T47D (cell line): ENCODE measurements around the gene NR2F6.

Experiments used
- DNase-seq, 2 experiments: peaks; one replicate each; pipeline versions ENCODE4 v3.0.0 to v3.0.0-alpha.2; 2011 to 2012; ENCODE audit warnings: low read depth in 1 of 2, low spot score in 1 of 2
- JUND ChIP-seq: IDR thresholded peaks from 2 replicates; pipeline ENCODE4 v1.6.1; 2012; ENCODE audit warnings: low read depth
- in situ Hi-C: cut with HindIII; loops from 2 replicates; pipeline ENCODE4 v1.10.0; 2016; ENCODE audit warnings: low sequenced_read_pairs, low pct_unique_long_range_greater_than_20kb

The NR2F6 gene

GRCh38 chr19:17256130-17256529 lies 10.4 kb upstream of the NR2F6 start:
- in situ Hi-C loops, result no loop called here
- no peak for TF ChIP-seq JUND
- DNase-seq, result no peak

DNA sequence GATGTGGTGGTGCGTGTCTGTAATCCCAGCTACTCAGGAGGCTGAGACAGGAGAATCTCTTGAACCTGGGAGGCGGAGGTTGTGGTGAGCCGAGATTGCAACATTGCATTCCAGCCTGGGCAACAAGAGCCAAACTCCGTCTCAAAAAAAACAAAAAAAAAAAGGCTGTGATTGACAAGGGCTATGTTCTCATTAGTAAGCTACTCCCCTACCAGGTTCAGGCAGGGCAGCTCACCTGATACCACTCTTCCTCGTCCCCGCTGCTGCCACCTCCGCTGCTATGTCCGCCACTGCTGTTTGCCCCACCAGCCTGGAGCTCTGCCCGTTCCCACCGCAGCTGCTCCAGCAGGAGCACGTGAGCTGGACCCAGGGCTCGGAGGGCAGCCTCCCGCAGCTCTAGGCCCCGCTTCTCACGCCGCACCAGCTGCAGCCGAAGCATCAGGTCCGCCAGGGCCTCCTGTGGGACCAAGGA lies 9.5 kb upstream of the NR2F6 start:
- TF ChIP-seq JUND, result no peak
- in situ Hi-C loops, result no loop called here
- no peak for DNase-seq

DNA sequence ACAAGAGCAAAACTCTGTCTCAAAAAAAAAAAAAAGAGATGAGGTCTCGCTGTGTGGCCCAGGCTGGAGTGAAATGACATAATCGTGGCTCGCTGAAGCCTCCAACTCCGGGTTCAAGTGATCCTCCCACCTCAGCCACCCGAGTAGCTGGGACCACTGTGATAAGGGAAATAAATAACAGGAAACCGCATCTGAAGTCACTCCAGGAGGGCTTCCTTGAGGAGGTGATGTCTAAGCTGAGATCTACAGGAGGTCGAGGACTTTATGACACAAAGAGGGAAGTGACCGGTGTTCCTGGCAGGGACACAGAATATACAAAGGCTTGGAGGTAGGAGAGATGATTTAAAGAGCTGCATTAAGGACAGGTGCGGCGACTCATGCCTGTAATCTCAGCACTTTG lies 8.9 kb upstream of the NR2F6 start:
- in situ Hi-C loops, result no loop called here
- no peak for DNase-seq
- TF ChIP-seq JUND, result no peak

- in situ Hi-C loops, result no loop called here
- DNase-seq, result no peak
- no peak for TF ChIP-seq JUND
Observed at GRCh38 chr19:17249887-17250548, 4.3 kb upstream of the NR2F6 start.

DNA sequence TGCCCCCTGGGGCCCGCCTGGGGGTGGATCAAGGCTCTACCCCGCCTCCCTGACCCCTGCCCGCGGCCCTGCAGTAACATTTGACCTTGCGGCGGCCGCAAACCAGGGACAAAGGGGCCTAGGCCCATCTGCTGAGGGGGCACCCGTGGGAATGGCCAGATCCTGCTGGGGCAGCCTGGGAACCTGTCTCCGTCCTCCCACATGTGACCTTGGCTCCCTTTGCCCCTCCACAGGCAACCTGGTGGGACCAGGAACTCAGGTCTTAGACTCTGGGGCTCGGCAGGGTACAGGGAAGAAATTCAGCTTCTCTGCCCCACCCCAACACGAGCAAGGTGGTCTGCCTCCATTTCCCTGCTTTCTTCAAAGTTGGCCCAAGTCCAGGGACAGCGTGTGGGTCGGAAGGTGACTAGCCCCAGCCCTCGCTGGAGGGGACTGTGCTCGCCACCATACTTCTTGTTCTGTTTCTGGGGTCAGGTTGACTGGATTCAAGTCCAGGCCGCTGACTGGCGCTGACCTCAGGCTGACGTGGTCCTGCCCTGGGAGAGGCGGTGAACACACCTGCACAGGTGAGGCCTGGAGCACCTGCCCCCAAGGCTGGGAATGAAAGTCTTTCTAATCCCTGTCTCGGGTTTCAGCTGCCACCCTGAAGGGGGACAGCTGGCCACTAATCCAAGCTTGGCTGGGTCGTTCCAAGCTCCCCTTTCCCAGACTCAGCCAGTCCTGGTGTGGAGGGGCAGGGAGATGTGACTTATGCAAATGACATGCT lies 2.5 kb upstream of the NR2F6 start:
- in situ Hi-C loops, result no loop called here
- TF ChIP-seq JUND, result no peak

GRCh38 chr19:17246681-17247425 lies 1.1 kb upstream of the NR2F6 start:
- in situ Hi-C loops, result no loop called here
- DNase-seq, result peak in 1 of 2 experiments; percentile 79
- TF ChIP-seq JUND, result no peak

More for the DNA sequence above, 2.5 kb upstream of the NR2F6 start:
- DNase-seq, result peak in 1 of 2 experiments; percentile 87

DNA sequence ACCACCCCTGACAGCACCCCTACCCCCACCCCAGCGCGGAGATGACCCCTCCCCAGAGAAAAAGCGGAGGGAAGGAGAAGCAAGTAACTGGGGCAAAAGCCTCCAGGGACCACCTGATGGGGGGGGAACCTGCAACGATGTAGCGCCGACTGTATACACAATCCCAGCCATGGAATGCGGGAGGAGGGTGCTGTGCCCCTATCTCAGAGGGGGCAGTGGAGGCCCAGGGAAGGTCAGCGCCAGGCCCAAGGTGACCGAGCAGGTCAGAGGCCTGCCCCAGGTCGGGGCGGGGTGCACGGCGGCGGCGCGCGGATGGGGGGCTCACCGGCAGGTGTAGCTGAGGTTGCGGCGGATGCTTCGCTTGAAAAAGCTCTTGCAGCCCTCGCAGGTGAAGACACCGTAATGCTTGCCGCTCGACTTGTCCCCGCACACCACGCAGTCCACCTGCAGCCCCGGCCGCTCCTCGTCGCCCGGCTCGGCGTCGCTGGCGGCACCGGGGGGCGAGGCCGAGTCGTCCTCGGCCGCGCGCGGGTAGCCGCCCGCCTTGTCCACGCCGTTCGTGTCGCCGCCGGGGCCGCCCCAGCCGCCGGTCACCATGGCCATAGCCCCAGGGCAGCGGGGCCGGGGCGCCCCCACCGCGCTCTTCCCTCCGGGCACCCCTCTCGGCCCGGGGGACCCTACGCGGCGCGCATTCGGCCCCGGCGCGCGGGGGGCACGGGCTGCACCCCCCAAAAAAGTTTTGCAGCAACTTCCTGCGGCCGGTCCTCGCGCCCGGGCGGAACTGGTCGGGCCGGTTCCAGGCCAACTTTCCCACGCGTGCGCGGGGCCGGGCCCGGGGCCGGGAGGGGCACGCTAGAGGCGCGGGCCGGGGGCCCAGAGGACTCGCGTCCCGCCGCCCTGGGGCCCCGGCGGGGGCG lies 843 bp downstream of the NR2F6 start:
- no peak for TF ChIP-seq JUND
- DNase-seq, result peak; percentile 56 to 71
- in situ Hi-C loops, result no loop called here

DNA sequence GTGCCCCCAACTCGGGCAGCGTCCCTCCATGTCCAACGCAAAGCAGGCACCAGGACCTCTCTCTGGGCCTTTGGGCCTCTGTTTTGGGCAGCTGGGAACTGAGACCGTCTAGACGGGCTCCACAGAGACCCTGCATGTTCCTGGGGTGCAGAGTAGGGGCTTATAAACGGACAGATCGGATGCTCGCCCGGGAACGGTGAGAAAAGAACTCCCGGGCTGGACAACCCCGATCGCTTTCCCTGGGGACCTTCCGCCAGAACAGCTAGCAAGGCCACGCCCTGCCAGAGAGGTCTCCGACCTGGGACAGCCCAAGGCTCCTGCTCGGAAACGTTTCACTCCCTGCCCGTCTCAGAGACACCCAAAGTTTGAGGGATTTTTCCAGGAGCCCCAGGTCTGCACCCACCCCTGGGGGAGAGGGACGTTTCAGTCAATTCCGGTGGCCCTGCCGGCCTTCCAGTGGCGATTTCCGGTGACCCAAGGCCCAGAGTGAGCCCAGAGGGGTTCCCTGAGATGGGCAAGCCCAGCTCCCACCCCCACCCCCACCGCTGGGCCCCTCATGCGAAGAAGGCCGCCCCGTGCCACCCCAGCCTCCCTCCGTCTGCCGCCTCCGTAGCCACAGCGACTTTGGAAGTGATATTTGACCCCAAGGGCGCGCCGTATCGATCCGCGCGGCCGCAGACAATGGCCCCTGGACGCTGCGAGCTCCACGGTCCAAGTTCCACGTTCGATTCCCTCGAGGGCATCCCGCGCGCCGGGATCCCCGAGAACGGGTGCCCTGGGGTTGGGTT lies 1.7 kb downstream of the NR2F6 start:
- no peak for DNase-seq
- in situ Hi-C loops, result no loop called here
- no peak for TF ChIP-seq JUND

DNA sequence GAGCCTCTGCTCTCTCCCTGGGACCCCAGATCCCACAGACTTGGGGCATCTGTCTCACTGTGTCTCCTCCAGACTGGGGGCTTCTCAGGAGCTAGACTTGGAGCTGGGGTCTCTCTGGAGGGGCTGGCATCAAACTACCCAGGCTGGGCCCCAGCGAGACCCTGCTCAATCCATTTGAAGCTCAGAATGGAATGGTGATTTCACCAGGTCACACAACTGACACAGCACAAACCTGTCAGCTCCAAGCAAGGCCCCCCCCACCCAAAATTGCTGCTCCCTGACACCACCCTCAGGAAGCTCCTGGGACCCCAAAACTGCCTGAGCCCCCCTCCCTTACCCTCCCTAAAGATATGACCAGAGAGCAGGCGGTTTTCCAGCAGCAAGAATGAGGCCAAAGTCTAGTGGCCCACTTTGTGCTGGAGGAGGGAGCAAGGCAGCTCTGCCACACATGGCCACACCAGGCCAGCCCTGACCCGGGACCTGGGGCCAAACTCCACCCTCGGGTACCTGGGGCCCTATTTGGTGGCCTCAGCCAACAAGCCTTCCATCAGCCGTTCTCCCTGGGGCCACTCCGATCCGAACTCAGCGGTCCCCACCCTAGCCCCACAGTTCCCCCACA lies 2.4 kb downstream of the NR2F6 start:
- no peak for DNase-seq
- in situ Hi-C loops, result no loop called here
- TF ChIP-seq JUND, result no peak

- TF ChIP-seq JUND, result no peak
- in situ Hi-C loops, result no loop called here
- DNase-seq, result no peak
Observed at GRCh38 chr19:17242431-17243208, 3.1 kb downstream of the NR2F6 start.
